Left colon (tissue), 2 donors: ENCODE results near the gene HSF5. TPM values are rescaled to one million over a fixed set of nuclear protein-coding genes. Genes with fewer than 3 reads are reported as not detected.

Experiments used
- ATAC-seq: fragments of 200-7000 bp; cut with Tn5 transposase; one replicate; pipeline ENCODE4 v1.9.1; 2020; ENCODE audit warnings: mild to moderate bottlenecking, moderate library complexity
- DNase-seq, 2 donors: peaks; one replicate each; pipeline ENCODE4 v3.0.0-alpha.2; 2020
- intact Hi-C, 2 donors: fragments of 100-400 bp; cut with DNase I in 1 of 2; cut with micrococcal nuclease in 1 of 2; formaldehyde crosslinking; loops; one replicate each; pipeline versions ENCODE4 v1.11.2 to v1.14.0; 2022; cut with DNase I, micrococcal nuclease
- total RNA-seq, 2 donors: library from RNA; stranded (reverse); fragmentation: NEBNext Ultra II Directional; extraction: Animal tissue kit (Norgen Biotek cat#: 25700); gene quantifications; one replicate each; pipeline ENCODE4 v1.2.1, GENCODE V29; 2021
- donor health status: DM: no; HTN: no; CAD: no.
- donor health status: DM: yes; HTN: yes; CAD: no.

HSF5 gene
- total RNA-seq, 2 donors from 2014 or later, result not detected

GRCh38 chr17:58381124-58382035 lies 106.8 kb downstream of the HSF5 start:
- DNase-seq, result no peak
- peak; percentile 4 for ATAC-seq
- intact Hi-C loops, result no loop called here

- intact Hi-C loops, result no loop called here
- no peak for ATAC-seq
- no peak for DNase-seq
These were observed 107.7 kb downstream of the HSF5 start for GRCh38 chr17:58380207-58381123.

DNA sequence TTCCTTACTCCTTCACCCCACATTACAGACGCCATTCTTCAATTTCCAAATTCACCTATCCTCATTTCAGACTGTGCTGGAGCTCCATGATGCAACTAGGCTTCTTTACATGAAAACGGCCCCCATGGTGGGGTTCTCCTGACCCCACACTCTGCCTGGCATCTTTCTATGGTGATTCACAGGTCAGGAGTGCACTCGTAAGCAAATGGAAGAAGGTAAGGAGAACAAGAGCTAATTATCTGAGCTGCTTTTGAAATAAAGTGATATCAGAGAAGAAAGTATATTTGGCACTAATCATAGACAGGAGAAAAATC lies 108.7 kb downstream of the HSF5 start:
- no peak for DNase-seq
- intact Hi-C loops, result no loop called here
- ATAC-seq, result no peak

- intact Hi-C loops, result no loop called here
- DNase-seq (peak in 1 of 2 donors; percentile 22), ATAC-seq (no peak)
These were observed 109.3 kb downstream of the HSF5 start for GRCh38 chr17:58378733-58379510.

- intact Hi-C loops, result no loop called here
- DNase-seq (peak; percentile 13 to 32), ATAC-seq (peak; percentile 57)
These were observed 110.5 kb downstream of the HSF5 start for GRCh38 chr17:58377661-58378060.

GRCh38 chr17:58377093-58377601 lies 111.1 kb downstream of the HSF5 start:
- ATAC-seq (peak; percentile 61), DNase-seq (peak; percentile 45 to 74)
- intact Hi-C loops, result no loop called here

GRCh38 chr17:58376472-58377000 lies 111.7 kb downstream of the HSF5 start:
- intact Hi-C loops, result no loop called here
- ATAC-seq (no peak), DNase-seq (peak in 1 of 2 donors; percentile 25)

DNA sequence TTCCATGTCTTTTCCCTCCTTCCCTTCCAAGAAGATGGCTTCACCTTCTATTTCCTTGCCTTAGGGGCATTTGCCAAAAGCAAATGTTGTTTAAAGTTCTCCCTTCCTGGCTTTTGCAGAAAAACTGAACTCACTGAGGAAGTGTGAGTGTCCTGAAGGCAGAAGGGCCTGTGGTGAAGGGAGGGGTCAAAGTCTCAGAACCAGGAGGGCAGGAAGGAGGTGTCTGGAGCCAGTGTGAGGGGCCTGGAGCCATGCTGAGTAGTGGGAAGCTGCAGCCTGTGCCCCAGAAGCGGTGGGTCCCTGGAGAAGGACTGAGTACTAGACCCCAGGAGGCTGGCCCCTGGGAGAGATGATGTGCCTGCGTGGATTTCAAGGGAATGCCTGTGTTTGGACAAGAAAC lies 112.4 kb downstream of the HSF5 start:
- peak in 1 of 2 donors; percentile 55 for DNase-seq
- peak; percentile 48 for ATAC-seq
- intact Hi-C loops, result no loop called here

- intact Hi-C loops, result no loop called here
- DNase-seq (peak in 1 of 2 donors; percentile 24), ATAC-seq (peak; percentile 58)
These were observed 113.0 kb downstream of the HSF5 start for GRCh38 chr17:58375256-58375655.

GRCh38 chr17:58373923-58374322 lies 114.3 kb downstream of the HSF5 start:
- intact Hi-C loops, result no loop called here
- DNase-seq (no peak), ATAC-seq (no peak)

DNA sequence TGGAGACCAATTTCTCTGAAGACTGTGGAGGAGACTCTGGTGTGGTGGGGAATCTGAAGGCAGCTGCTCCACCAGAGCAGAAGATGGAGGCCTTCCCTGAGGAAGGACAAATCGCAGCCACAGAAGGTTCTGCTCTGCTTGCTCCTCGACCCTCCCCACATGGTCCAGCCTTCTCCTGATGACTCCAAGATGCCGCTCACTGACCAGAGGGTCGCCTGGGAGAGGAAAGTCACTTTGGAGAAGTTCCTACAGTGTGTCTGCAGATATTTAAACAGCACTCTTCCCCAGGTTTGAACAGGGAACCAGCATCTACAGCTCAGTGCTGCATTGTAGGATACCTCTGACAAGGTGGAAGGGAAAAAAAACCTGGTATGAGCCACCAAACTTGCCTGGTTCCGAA lies 115.2 kb downstream of the HSF5 start:
- ATAC-seq (no peak), DNase-seq (no peak)
- intact Hi-C loops, result no loop called here

- DNase-seq, result peak in 1 of 2 donors; percentile 24
- ATAC-seq, result no peak
- intact Hi-C loops, result no loop called here
These were observed 116.8 kb downstream of the HSF5 start for GRCh38 chr17:58371300-58371950.

GRCh38 chr17:58370716-58371115 lies 117.5 kb downstream of the HSF5 start:
- DNase-seq (no peak), ATAC-seq (no peak)
- intact Hi-C loops, result no loop called here

GRCh38 chr17:58370309-58370708 lies 117.9 kb downstream of the HSF5 start:
- DNase-seq, result no peak
- ATAC-seq, result no peak
- intact Hi-C loops, result no loop called here
